ENCODE measurements around the gene INPP4B. TPM values are rescaled to one million over a fixed set of nuclear protein-coding genes. Genes with fewer than 3 reads are reported as not detected.
A peak's percentile ranks its signal among the peaks of the same experiment; 100 is the strongest.

INPP4B gene
- total RNA-seq, 1 experiment from 2014 or later: 28.3 TPM

DNA sequence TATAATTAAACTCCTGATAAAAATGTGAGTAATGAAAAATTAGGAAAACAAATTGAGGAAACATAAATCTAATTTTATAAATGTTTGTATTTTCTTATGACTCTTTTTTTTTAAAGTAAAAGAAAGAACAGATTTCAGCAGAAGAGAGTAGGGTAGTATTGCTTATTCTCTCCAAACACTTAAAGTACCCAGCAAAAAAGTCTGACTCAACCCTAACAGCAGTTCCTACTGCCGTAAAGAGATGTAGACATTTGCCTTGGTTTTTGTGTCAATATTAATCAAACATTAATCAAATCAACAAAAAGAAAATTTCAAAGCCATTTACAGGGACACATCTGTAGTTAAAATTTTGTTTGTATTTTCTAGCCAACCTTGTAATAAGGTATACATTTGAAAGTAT lies 701.3 kb downstream of the INPP4B start:
- DNase-seq (ENCODE audit: low read depth): no peak
- in situ Hi-C loops (cut with HindIII; ENCODE audit: low pct_unique_long_range_greater_than_20kb, low sequenced_read_pairs): no loop called here

- in situ Hi-C loops (cut with HindIII; ENCODE audit: low pct_unique_long_range_greater_than_20kb, low sequenced_read_pairs): no loop called here
- no peak for DNase-seq (ENCODE audit: low read depth)
Observed at GRCh38 chr4:142142366-142143054, 703.6 kb downstream of the INPP4B start.

- DNase-seq (ENCODE audit: low read depth): no peak
- in situ Hi-C loops (cut with HindIII; ENCODE audit: low pct_unique_long_range_greater_than_20kb, low sequenced_read_pairs): no loop called here
Observed at GRCh38 chr4:142141224-142141623, 704.9 kb downstream of the INPP4B start.

DNA sequence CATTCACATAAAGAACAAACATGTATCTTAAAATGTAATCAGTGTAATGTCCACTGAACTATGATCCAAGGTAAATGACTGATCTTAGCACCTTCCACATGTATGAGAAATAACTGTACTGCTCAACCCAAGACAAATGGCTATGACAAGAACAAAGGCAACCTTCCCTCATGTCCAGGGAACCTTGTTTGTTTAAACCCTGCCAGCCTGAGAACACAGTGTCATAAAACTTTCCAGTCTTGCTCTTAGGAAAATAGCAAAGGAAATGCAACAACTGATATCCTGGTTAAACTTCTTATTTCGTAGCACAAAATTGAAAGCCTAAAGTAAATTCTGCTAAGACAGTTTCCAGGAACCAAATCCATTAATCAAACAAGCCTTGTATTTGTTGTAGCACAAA lies 715.4 kb downstream of the INPP4B start:
- DNase-seq (ENCODE audit: low read depth): peak; percentile 9
- in situ Hi-C loops (cut with HindIII; ENCODE audit: low pct_unique_long_range_greater_than_20kb, low sequenced_read_pairs): no loop called here

- DNase-seq (ENCODE audit: low read depth): no peak
- in situ Hi-C loops (cut with HindIII; ENCODE audit: low pct_unique_long_range_greater_than_20kb, low sequenced_read_pairs): no loop called here
Observed at GRCh38 chr4:142129931-142130330, 716.2 kb downstream of the INPP4B start.

DNA sequence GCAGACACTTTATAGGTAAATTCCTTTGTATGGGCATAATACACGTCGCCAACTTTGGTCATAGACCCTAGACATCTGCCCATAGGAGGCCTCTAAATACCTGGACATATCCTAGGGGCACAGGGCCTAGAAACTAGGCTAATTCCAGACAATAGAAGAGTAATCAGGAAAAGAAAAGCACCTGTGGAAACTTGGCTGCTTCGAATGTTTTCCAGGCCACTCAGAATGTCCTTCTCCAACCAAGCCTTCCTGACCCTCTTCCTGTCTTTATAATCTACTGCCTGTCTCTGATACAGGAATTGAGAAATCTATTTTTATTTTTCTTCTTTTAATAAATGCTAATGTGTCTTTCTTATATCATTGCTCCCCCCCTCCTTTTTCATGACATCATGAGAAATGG lies 716.6 kb downstream of the INPP4B start:
- no peak for DNase-seq (ENCODE audit: low read depth)
- in situ Hi-C loops (cut with HindIII; ENCODE audit: low pct_unique_long_range_greater_than_20kb, low sequenced_read_pairs): no loop called here

DNA sequence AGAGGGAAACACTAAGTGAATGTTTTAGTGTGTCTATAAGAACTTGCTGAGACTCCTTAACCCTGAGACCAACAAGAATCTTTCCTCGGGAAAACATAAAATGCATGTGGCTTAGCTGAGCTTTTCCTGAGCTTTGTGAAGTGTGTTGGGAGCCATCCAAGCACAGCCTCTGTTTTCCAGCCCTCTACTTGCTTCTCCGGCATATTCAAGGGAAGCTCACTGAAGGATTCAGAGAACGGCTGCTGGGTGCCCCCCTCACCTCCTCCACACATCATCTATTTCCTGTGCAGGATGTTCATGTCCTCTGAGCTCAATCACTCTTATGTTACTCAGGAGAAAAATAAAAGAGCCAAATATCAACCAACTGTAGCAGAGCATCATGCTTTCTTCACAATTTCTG lies 717.6 kb downstream of the INPP4B start:
- in situ Hi-C loops (cut with HindIII; ENCODE audit: low pct_unique_long_range_greater_than_20kb, low sequenced_read_pairs): no loop called here
- DNase-seq (ENCODE audit: low read depth): no peak

DNA sequence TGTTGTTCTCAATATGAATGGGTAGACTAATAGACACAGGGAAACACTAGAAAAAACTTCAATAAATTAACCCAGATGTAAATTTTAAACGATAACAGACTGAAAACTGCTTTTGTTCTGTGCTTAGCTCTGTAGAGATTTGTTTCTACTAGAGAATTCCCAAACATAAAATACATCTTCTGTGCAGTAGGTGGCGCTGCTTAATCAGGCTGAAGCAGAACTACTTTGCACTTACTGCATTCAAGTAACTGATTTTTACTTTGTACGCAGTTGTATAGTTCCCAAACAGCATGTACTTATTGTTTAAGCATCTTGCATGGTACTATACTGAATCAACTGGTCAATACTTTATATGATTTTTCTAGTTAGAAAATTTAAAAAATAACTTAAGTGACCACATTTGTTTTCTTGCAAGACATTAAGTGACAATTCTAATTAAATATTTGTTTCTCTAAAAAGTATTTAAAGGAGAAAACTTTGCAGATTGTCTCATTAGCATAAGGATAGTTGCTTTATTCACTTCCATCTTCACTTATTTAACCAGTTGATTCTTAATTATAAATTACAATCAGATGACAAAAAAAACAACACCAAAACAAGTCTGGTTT lies 719.1 kb downstream of the INPP4B start:
- peak; percentile 34 for DNase-seq (ENCODE audit: low read depth)
- in situ Hi-C loops (cut with HindIII; ENCODE audit: low pct_unique_long_range_greater_than_20kb, low sequenced_read_pairs): no loop called here

GRCh38 chr4:142124874-142125273 lies 721.2 kb downstream of the INPP4B start:
- in situ Hi-C loops (cut with HindIII; ENCODE audit: low pct_unique_long_range_greater_than_20kb, low sequenced_read_pairs): no loop called here
- no peak for DNase-seq (ENCODE audit: low read depth)

DNA sequence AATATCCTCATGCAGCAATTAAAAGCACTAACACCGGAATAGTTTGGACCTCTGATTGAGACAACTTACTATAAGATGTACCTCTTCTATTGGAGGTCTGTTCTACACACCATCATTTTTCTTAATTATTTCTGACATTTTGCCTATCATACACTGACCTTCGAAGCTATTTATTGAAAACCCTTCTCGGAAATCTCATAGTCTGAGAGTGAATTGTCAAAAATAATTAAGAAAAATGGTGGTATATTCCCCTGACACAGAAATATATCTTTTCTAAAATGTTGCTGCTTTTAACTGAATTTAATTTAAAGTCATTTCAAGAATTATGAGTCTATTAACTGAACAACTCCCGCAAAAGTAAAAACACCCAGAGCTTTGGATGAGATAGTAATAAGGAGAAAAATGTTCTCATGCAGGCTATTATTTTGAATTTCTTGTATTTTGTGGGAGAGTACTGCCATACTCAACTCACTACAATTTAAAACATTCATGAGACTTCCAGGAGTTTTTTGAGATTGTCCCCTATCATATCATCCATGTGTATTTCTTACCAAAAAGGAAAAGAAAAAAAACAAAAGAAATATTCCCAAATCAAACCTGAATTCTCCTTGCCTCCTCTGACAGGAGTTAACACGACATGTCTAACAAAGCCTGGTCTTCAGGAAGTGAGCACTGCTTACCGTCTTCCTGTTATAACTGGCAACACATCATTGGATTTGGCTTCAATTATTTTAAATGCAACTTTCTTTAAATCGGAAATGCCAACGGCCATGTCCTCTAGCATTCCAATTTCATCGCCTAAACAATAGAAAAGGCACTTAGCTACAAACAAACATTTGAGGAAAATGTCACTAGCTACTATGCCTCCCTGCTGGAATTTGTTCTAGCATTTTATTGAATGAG lies 724.4 kb downstream of the INPP4B start:
- no peak for DNase-seq (ENCODE audit: low read depth)
- in situ Hi-C loops (cut with HindIII; ENCODE audit: low pct_unique_long_range_greater_than_20kb, low sequenced_read_pairs): no loop called here

GRCh38 chr4:142120921-142121320 lies 725.2 kb downstream of the INPP4B start:
- no peak for DNase-seq (ENCODE audit: low read depth)
- in situ Hi-C loops (cut with HindIII; ENCODE audit: low pct_unique_long_range_greater_than_20kb, low sequenced_read_pairs): no loop called here

DNA sequence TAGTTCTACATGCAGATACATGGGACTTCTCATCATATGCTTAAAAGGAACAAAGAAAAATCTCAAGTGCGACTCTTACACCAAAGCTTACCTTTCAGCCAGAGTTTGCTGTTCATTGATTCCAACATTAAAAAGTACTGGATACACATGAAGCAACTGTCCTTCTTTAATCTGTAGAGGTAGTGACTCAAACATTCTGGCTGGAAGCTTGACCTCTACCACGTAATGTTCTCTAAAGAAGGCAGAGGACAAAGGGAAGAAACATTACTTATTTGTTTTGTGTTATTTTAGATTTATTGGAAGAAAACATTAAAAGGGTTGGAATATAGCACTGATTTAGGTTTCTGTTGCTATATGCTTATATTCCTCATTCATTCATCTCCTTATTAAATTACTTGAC lies 733.6 kb downstream of the INPP4B start:
- in situ Hi-C loops (cut with HindIII; ENCODE audit: low pct_unique_long_range_greater_than_20kb, low sequenced_read_pairs): no loop called here
- no peak for DNase-seq (ENCODE audit: low read depth)

DNA sequence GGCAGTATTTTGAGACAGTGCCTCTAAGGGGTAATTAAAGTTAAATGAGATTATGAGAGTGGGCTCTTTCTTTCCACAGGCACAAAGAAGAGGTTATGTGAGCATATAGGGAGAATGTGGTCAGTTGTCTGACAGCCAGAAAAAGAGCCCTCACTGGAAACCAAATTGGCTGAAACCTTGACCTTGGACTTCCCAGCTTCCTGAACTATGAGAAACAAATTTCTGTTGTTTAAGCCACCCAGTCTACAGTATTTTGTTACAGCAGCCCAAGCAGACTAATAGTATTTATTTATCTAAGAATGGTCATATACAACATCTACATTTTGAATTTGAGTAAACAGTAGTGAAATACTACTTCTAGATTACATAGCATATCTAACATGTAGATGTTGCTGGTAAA lies 736.0 kb downstream of the INPP4B start:
- in situ Hi-C loops (cut with HindIII; ENCODE audit: low pct_unique_long_range_greater_than_20kb, low sequenced_read_pairs): no loop called here
- no peak for DNase-seq (ENCODE audit: low read depth)

- DNase-seq (ENCODE audit: low read depth): no peak
- in situ Hi-C loops (cut with HindIII; ENCODE audit: low pct_unique_long_range_greater_than_20kb, low sequenced_read_pairs): no loop called here
Observed at GRCh38 chr4:142104041-142104440, 742.1 kb downstream of the INPP4B start.

DNA sequence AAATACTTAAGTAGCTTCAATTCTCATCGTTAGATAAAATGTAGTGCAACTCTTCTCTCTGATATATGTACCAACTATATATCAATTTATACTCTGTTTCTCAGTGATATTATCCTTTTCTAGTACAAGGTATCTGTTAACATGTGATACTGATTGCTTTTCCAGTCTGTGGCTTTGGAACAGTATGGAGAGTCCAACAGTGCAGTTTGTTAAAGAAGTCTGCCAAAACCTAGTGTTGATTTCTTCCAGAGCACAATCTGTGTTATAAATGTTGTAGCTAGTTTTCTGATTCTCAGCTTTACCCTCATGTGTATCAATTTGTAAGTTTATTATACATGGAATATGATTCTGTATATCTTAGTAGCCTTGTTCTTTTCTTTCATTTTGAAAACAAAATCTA lies 744.7 kb downstream of the INPP4B start:
- in situ Hi-C loops (cut with HindIII; ENCODE audit: low pct_unique_long_range_greater_than_20kb, low sequenced_read_pairs): no loop called here
- DNase-seq (ENCODE audit: low read depth): no peak

- in situ Hi-C loops (cut with HindIII; ENCODE audit: low pct_unique_long_range_greater_than_20kb, low sequenced_read_pairs): no loop called here
Observed at GRCh38 chr4:142100941-142101340, 745.2 kb downstream of the INPP4B start.

GRCh38 chr4:142098900-142099545 lies 747.1 kb downstream of the INPP4B start:
- peak; percentile 19 for DNase-seq (ENCODE audit: low read depth)

More at GRCh38 chr4:142100941-142101340, 745.2 kb downstream of the INPP4B start:
- no peak for DNase-seq (ENCODE audit: low read depth)

DNA sequence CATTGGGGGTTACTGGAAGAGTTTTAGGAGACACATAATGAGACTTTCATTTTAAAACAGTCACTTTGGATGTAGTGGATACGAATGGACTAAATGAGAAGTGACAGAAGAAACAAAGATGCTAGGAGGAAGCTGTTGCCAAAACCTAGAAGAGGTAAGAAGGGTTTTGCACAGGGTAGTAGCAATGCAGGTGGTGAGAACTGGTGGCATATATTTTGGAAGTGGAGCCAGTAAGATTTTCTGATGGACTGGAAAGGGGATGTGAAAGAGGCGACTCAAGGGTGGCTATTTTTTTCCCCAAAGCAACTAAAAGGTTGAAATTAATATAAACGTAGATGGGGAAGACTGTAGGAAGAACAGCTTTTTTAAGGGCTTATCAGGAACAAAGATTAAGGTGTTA lies 747.7 kb downstream of the INPP4B start:
- in situ Hi-C loops (cut with HindIII; ENCODE audit: low pct_unique_long_range_greater_than_20kb, low sequenced_read_pairs): no loop called here
- DNase-seq (ENCODE audit: low read depth): no peak

More at GRCh38 chr4:142098900-142099545, 747.1 kb downstream of the INPP4B start:
- in situ Hi-C loops (cut with HindIII; ENCODE audit: low pct_unique_long_range_greater_than_20kb, low sequenced_read_pairs): no loop called here

DNA sequence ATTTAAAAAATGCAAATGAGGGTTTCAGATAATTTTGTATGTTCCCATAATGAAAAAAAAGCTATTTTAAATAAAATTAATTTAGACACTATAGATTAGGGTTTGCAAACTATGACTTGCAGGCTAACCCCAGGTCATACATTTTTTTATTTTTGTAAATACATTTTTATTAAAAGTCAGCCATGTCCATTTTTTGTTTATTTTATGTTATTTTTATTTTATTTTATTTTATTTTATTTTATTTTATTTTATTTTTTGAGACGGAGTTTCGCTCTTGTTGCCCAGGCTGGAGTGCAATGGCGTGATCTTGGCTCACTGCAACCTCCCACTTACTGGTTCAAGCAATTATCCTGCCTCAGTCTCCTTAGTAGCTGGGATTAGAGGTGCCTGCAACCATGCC lies 749.1 kb downstream of the INPP4B start:
- DNase-seq (ENCODE audit: low read depth): no peak
- in situ Hi-C loops (cut with HindIII; ENCODE audit: low pct_unique_long_range_greater_than_20kb, low sequenced_read_pairs): no loop called here

Measured in Caki2 (cell line).